ENCODE results near the gene DNER. TPM values are rescaled to one million over a fixed set of nuclear protein-coding genes. Genes with fewer than 3 reads are reported as not detected.
A peak's percentile ranks its signal among the peaks of the same experiment; 100 is the strongest.

Gene DNER
- total RNA-seq, 2 donors from 2014 or later, result not detected

GRCh38 chr2:229586746-229587705 lies 127.3 kb downstream of the DNER start:
- Mint-ChIP-seq H3K9me3 (no peaks in the 10 kb centered on the region), H3K27ac (no peak overlapping the region), H3K4me3 (no peak overlapping the region), H3K4me1 (ENCODE audit: low read depth) (no peaks in the 10 kb centered on the region), H3K36me3 (ENCODE audit: insufficient read depth in 2 of 2) (no peaks in the 10 kb centered on the region), H3K27me3 (ENCODE audit: low read depth) (peaks cover 30% of the 10 kb centered on the region)
- peak; percentile 21 to 39 for DNase-seq
- ATAC-seq (replicated peaks in 1 of 2), result peak in 1 of 2 donors; percentile 36

- Mint-ChIP-seq H3K36me3 (ENCODE audit: insufficient read depth in 2 of 2) (no peaks in the 10 kb centered on the region), H3K4me3 (no peak overlapping the region), H3K9me3 (no peaks in the 10 kb centered on the region), H3K27me3 (ENCODE audit: low read depth) (peaks cover 30% of the 10 kb centered on the region), H3K27ac (no peak overlapping the region), H3K4me1 (ENCODE audit: low read depth) (no peaks in the 10 kb centered on the region)
- DNase-seq (no peak), ATAC-seq (replicated peaks in 1 of 2) (no peak)
Observed at GRCh38 chr2:229586012-229586411, 128.3 kb downstream of the DNER start.

- Mint-ChIP-seq H3K4me3 (no peak overlapping the region), H3K27ac (no peak overlapping the region), H3K36me3 (ENCODE audit: insufficient read depth in 2 of 2) (no peaks in the 10 kb centered on the region), H3K4me1 (ENCODE audit: low read depth) (no peaks in the 10 kb centered on the region), H3K27me3 (ENCODE audit: low read depth) (peaks cover 38% of the 10 kb centered on the region), H3K9me3 (no peaks in the 10 kb centered on the region)
- no peak for DNase-seq
- ATAC-seq (replicated peaks in 1 of 2), result no peak
Observed at GRCh38 chr2:229582151-229582550, 132.2 kb downstream of the DNER start.

- no peaks in the 10 kb centered on the region for H3K36me3 Mint-ChIP-seq (ENCODE audit: insufficient read depth in 2 of 2)
- H3K4me3 Mint-ChIP-seq, result no peak overlapping the region
Observed at GRCh38 chr2:229578052-229578846, 136.1 kb downstream of the DNER start.

GRCh38 chr2:229575569-229576315 lies 138.6 kb downstream of the DNER start:
- H3K4me3 Mint-ChIP-seq, result no peak overlapping the region
- H3K36me3 Mint-ChIP-seq (ENCODE audit: insufficient read depth in 2 of 2), result no peaks in the 10 kb centered on the region
- H3K4me1 Mint-ChIP-seq (ENCODE audit: low read depth), result no peaks in the 10 kb centered on the region
- DNase-seq, result no peak
- H3K27me3 Mint-ChIP-seq (ENCODE audit: low read depth), result peaks cover 18% of the 10 kb centered on the region
- H3K27ac Mint-ChIP-seq, result no peak overlapping the region
- no peaks in the 10 kb centered on the region for H3K9me3 Mint-ChIP-seq
- ATAC-seq (replicated peaks in 1 of 2), result no peak

More at GRCh38 chr2:229578052-229578846, 136.1 kb downstream of the DNER start:
- DNase-seq (no peak), ATAC-seq (replicated peaks in 1 of 2) (no peak)
- Mint-ChIP-seq H3K27ac (no peak overlapping the region), H3K27me3 (ENCODE audit: low read depth) (peaks cover 18% of the 10 kb centered on the region), H3K9me3 (no peaks in the 10 kb centered on the region), H3K4me1 (ENCODE audit: low read depth) (no peaks in the 10 kb centered on the region)

GRCh38 chr2:229572507-229573271 lies 141.7 kb downstream of the DNER start:
- no peak for DNase-seq
- Mint-ChIP-seq H3K9me3 (no peaks in the 10 kb centered on the region), H3K27ac (no peak overlapping the region), H3K4me3 (no peak overlapping the region), H3K27me3 (ENCODE audit: low read depth) (peaks cover 10% of the 10 kb centered on the region), H3K4me1 (ENCODE audit: low read depth) (no peaks in the 10 kb centered on the region), H3K36me3 (ENCODE audit: insufficient read depth in 2 of 2) (no peaks in the 10 kb centered on the region)
- ATAC-seq (replicated peaks in 1 of 2), result no peak

GRCh38 chr2:229571243-229571642 lies 143.1 kb downstream of the DNER start:
- no peaks in the 10 kb centered on the region for H3K36me3 Mint-ChIP-seq (ENCODE audit: insufficient read depth in 2 of 2)
- H3K4me1 Mint-ChIP-seq (ENCODE audit: low read depth), result no peaks in the 10 kb centered on the region
- no peak overlapping the region for H3K4me3 Mint-ChIP-seq
- ATAC-seq (replicated peaks in 1 of 2), result no peak
- no peaks in the 10 kb centered on the region for H3K9me3 Mint-ChIP-seq
- H3K27me3 Mint-ChIP-seq (ENCODE audit: low read depth), result no peaks in the 10 kb centered on the region
- no peak for DNase-seq
- H3K27ac Mint-ChIP-seq, result no peak overlapping the region

GRCh38 chr2:229566370-229566769 lies 148.0 kb downstream of the DNER start:
- ATAC-seq (replicated peaks in 1 of 2), result no peak
- no peak for DNase-seq
- no peaks in the 10 kb centered on the region for H3K9me3 Mint-ChIP-seq
- H3K4me1 Mint-ChIP-seq (ENCODE audit: low read depth), result no peaks in the 10 kb centered on the region
- no peaks in the 10 kb centered on the region for H3K27me3 Mint-ChIP-seq (ENCODE audit: low read depth)
- no peak overlapping the region for H3K27ac Mint-ChIP-seq
- H3K36me3 Mint-ChIP-seq (ENCODE audit: insufficient read depth in 2 of 2), result no peaks in the 10 kb centered on the region
- no peak overlapping the region for H3K4me3 Mint-ChIP-seq

- Mint-ChIP-seq H3K9me3 (no peaks in the 10 kb centered on the region), H3K36me3 (ENCODE audit: insufficient read depth in 2 of 2) (no peaks in the 10 kb centered on the region), H3K27me3 (ENCODE audit: low read depth) (no peaks in the 10 kb centered on the region), H3K4me1 (ENCODE audit: low read depth) (no peaks in the 10 kb centered on the region), H3K27ac (no peak overlapping the region), H3K4me3 (no peak overlapping the region)
- no peak for ATAC-seq (replicated peaks in 1 of 2)
- no peak for DNase-seq
Observed at GRCh38 chr2:229564300-229564907, 150.0 kb downstream of the DNER start.

GRCh38 chr2:229563388-229563787 lies 151.0 kb downstream of the DNER start:
- H3K27ac Mint-ChIP-seq, result no peak overlapping the region
- no peaks in the 10 kb centered on the region for H3K9me3 Mint-ChIP-seq
- H3K4me3 Mint-ChIP-seq, result no peak overlapping the region
- DNase-seq (no peak), ATAC-seq (replicated peaks in 1 of 2) (no peak)
- no peaks in the 10 kb centered on the region for H3K4me1 Mint-ChIP-seq (ENCODE audit: low read depth)
- H3K27me3 Mint-ChIP-seq (ENCODE audit: low read depth), result no peaks in the 10 kb centered on the region
- no peaks in the 10 kb centered on the region for H3K36me3 Mint-ChIP-seq (ENCODE audit: insufficient read depth in 2 of 2)

- Mint-ChIP-seq H3K9me3 (no peaks in the 10 kb centered on the region), H3K4me3 (no peak overlapping the region), H3K4me1 (ENCODE audit: low read depth) (no peaks in the 10 kb centered on the region), H3K36me3 (ENCODE audit: insufficient read depth in 2 of 2) (no peaks in the 10 kb centered on the region), H3K27ac (no peak overlapping the region), H3K27me3 (ENCODE audit: low read depth) (peaks cover 5% of the 10 kb centered on the region)
- DNase-seq (no peak), ATAC-seq (replicated peaks in 1 of 2) (no peak)
Observed at GRCh38 chr2:229562472-229563127, 151.8 kb downstream of the DNER start.

- H3K36me3 Mint-ChIP-seq (ENCODE audit: insufficient read depth in 2 of 2), result no peaks in the 10 kb centered on the region
- ATAC-seq (replicated peaks in 1 of 2), result no peak
- no peaks in the 10 kb centered on the region for H3K4me1 Mint-ChIP-seq (ENCODE audit: low read depth)
- H3K9me3 Mint-ChIP-seq, result no peaks in the 10 kb centered on the region
- H3K27ac Mint-ChIP-seq, result no peak overlapping the region
- no peak overlapping the region for H3K4me3 Mint-ChIP-seq
- H3K27me3 Mint-ChIP-seq (ENCODE audit: low read depth), result peaks cover 10% of the 10 kb centered on the region
- DNase-seq, result no peak
Observed at GRCh38 chr2:229559986-229560385, 154.4 kb downstream of the DNER start.

Measured in activated T-cell treated with anti-CD3 and anti-CD28 coated beads, Interleukin-2, amount 50 U/mL, for 72 hours (primary cell).